ENCODE results near the gene KRTCAP3.

DNA sequence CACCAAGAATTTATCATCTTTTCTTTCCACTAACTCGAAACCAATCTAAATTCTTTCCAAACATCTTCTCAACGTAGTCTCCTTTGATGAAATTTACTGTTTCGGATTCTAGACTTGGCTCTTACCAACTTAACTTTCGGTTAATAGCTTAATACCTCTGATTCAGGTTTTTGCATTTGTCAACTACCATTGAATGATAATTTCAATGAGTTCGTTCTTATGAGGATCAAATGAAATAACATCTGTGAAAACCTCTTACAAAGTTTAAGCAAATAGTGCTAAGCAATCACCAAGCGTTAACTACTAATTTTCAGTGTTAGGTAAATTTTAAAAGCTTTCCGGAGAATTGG is 14.3 kb upstream of the KRTCAP3 start:
- no peak for TF ChIP-seq TAF1 (IDR thresholded peaks at IDR 0.05; ENCODE audit: low read depth)
- TF ChIP-seq CREB1 (IDR thresholded peaks at IDR 0.05; ENCODE audit: low read depth): no peak
- TF ChIP-seq, protein P1, sequence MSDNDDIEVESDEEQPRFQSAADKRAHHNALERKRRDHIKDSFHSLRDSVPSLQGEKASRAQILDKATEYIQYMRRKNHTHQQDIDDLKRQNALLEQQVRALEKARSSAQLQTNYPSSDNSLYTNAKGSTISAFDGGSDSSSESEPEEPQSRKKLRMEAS (IDR thresholded peaks at IDR 0.05): no peak
- TF ChIP-seq YY1 (IDR thresholded peaks at IDR 0.05; ENCODE audit: low read depth): no peak
- TF ChIP-seq EP300 (IDR thresholded peaks at IDR 0.05; ENCODE audit: borderline replicate concordance): no peak
- no peak for TF ChIP-seq NFIC (IDR thresholded peaks at IDR 0.05)
- TF ChIP-seq EGR1 (IDR thresholded peaks at IDR 0.05): no peak
- no peak for TF ChIP-seq TEAD4 (IDR thresholded peaks at IDR 0.05)
- TF ChIP-seq, protein P2, sequence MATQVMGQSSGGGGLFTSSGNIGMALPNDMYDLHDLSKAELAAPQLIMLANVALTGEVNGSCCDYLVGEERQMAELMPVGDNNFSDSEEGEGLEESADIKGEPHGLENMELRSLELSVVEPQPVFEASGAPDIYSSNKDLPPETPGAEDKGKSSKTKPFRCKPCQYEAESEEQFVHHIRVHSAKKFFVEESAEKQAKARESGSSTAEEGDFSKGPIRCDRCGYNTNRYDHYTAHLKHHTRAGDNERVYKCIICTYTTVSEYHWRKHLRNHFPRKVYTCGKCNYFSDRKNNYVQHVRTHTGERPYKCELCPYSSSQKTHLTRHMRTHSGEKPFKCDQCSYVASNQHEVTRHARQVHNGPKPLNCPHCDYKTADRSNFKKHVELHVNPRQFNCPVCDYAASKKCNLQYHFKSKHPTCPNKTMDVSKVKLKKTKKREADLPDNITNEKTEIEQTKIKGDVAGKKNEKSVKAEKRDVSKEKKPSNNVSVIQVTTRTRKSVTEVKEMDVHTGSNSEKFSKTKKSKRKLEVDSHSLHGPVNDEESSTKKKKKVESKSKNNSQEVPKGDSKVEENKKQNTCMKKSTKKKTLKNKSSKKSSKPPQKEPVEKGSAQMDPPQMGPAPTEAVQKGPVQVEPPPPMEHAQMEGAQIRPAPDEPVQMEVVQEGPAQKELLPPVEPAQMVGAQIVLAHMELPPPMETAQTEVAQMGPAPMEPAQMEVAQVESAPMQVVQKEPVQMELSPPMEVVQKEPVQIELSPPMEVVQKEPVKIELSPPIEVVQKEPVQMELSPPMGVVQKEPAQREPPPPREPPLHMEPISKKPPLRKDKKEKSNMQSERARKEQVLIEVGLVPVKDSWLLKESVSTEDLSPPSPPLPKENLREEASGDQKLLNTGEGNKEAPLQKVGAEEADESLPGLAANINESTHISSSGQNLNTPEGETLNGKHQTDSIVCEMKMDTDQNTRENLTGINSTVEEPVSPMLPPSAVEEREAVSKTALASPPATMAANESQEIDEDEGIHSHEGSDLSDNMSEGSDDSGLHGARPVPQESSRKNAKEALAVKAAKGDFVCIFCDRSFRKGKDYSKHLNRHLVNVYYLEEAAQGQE (IDR thresholded peaks at IDR 0.05; ENCODE audit: low read depth): no peak
- TF ChIP-seq FOXM1 (IDR thresholded peaks at IDR 0.05; ENCODE audit: borderline replicate concordance, low read depth): no peak
- TF ChIP-seq RAD21 (IDR thresholded peaks at IDR 0.05; ENCODE audit: low read depth): no peak
- TF ChIP-seq, protein P3, sequence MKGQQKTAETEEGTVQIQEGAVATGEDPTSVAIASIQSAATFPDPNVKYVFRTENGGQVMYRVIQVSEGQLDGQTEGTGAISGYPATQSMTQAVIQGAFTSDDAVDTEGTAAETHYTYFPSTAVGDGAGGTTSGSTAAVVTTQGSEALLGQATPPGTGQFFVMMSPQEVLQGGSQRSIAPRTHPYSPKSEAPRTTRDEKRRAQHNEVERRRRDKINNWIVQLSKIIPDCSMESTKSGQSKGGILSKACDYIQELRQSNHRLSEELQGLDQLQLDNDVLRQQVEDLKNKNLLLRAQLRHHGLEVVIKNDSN (IDR thresholded peaks at IDR 0.05): no peak

Data from Ishikawa (cell line).